Urothelium cell line (cell line): ENCODE data around the gene CTBP1.
"Not testable (repeated sequence)": the region's sequence is repeated elsewhere in the genome, so short reads cannot be mapped to it uniquely, and the experiment has no call there.

Source experiments
- DNase-seq: peaks from one replicate; pipeline ENCODE4 v3.0.0; 2011; ENCODE audit warnings: low spot score, mixed read lengths
- FAIRE-seq: peaks from 2 replicates; lab custom pipeline; 2011; peaks lifted over from hg19 to GRCh38; lab: Jason Lieb, UNC

The CTBP1 gene

DNA sequence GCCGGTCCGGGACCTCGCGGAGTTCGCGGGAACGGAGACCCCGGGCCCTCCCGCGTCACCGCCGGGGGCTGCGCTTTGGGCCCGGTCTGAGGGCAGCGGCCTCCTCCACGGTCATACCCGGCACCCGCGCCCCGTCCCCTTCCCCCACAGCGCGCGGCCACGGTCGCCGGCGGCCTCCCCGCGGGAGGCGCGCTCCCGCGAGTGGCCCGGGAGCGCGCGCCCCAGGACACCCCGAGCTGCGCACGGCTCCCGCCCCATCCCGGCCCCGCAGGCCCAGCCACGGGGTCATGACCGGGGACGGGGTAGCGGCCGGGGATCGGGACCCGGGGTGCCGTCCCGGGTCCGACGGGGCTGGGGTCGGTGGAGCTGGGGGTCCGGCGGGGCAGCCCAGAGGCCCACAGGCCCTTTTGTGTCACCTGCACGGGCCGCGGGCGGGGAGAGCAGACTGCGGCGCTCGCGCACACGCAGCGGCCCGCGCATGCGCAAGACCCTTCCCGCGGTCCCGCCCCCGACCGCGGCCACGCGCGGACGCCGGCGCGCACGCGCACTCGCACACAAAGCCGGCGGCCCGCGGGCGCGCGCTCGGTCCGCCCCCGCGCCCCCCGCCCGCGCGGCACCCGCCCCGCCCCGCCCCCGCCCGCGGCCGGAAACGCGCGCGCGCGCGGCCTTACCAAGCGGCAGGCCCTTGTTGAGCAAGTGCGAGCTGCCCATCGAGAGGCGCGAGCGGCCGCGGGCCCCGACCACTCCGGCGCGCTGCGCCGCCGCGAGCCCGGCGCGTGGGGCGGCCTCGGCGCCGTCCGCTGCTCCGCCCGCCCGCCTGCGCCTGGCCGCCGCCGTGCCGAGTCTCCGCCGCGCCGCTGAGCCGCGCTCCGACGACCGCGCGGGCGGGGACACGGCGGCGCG is at the start of gene CTBP1:
TSS of gene CTBP1 (minus strand) at position 886 of the 903 bp plus-strand sequence. CDS start 7,799 bp downstream, outside the sequence.
- FAIRE-seq: no peak
- peak; percentile 94 for DNase-seq

GRCh38 chr4:1298461-1298860 is 49.5 kb upstream of the CTBP1 start:
- no peak for FAIRE-seq
- no peak for DNase-seq

- no peak for DNase-seq
- no peak for FAIRE-seq
Observed at GRCh38 chr4:1297456-1298325, 48.8 kb upstream of the CTBP1 start.

GRCh38 chr4:1297023-1297395 is 48.1 kb upstream of the CTBP1 start:
- DNase-seq (no peak), FAIRE-seq (no peak)

- DNase-seq (no peak), FAIRE-seq (no peak)
Observed at GRCh38 chr4:1296324-1297022, 47.5 kb upstream of the CTBP1 start.

DNA sequence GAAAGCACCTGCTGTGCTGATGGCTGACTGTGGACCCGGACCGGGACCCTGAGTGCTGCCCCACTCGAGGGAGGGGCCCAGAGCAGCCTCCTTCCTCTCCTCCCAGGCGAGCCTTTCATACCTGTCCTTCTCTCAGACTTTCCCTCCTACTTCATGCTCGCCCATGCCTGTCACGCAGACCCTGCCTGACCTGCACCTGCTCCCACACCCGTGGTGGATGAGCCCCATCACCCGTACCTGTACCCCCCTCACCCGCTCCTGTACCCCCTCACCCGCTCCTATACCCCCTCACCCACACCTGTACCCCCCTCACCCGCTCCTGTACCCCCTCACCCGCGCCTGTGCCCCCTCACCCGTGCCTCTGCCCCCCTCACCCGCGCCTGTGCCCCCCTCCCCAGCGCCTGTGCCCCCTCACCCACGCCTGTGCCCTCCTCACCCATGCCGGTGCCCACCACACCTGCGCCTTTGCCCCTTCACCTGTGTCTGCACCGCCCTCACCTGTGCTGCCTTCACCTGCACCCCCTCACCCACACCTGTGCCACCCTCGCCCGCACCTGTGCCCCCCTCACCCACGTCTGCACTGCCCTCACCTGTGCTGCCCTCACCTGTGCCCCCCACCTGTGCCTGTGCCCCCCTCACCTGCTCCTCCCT is 46.6 kb upstream of the CTBP1 start:
- FAIRE-seq (no peak), DNase-seq (no peak)

DNA sequence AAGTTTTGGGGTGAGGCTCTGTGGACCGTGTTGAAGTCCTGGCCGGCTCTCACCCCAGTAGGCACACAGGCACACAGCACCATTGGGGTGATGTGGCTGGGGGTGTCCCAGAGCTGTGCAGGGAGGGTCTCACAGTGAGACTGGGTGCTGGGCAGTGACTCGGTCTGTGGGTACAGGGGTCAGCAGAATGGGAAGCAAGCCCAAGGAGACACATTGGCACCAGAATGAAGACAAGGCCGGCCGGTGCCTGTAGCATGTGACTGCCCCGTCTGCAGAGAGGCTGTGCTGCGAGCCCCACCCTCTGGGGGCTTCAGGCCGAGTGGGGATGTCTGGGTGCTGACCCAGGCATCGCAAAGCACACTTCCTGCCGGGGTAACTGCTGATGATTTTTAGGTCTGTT is 46.0 kb upstream of the CTBP1 start:
- DNase-seq (no peak), FAIRE-seq (no peak)

DNA sequence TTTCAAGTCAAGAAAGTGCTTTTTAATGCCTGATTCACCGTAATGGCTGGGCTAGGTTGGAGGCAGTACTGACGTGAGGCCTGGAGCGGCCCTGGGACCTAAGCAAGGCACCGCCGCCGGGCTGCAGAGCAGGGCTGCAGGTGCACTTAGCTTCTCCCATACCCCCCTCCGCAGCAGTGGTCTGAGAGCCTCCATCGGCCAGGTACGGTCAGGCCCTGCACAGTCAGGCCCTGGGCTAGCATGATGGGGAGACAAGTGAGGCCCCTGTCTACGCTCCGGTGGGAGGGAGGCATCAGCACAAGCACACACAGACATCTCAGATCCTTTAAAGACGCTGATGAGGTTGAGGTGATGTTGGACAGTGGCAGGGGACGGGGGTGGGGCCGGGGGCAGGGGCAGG is 45.5 kb upstream of the CTBP1 start:
- FAIRE-seq: no peak
- no peak for DNase-seq

GRCh38 chr4:1293991-1294390 is 45.1 kb upstream of the CTBP1 start:
- DNase-seq: no peak
- FAIRE-seq: no peak

DNA sequence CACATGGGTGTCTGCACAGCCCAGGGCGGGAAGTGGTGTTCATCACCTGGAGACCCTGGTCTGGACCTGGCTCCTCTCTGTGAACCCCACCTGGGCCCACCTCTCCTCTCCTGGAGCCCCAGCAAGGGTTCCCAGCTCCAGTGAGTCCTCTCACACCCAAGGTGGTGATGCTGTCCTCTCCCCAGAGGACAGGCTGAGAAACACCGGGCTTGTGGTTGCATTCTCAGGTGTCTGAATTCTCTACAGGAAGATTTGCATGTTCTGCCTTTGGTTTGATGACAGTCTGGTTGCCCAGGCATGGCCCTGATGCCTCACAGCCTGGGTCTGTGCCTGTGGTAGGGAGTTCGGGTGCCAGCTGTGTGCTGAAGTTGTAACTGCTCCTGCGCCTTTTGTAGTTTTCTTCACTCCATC is 44.6 kb upstream of the CTBP1 start:
- DNase-seq: no peak
- FAIRE-seq: no peak

GRCh38 chr4:1292703-1293011 is 43.7 kb upstream of the CTBP1 start:
- FAIRE-seq, DNase-seq: not testable (repeated sequence)

DNA sequence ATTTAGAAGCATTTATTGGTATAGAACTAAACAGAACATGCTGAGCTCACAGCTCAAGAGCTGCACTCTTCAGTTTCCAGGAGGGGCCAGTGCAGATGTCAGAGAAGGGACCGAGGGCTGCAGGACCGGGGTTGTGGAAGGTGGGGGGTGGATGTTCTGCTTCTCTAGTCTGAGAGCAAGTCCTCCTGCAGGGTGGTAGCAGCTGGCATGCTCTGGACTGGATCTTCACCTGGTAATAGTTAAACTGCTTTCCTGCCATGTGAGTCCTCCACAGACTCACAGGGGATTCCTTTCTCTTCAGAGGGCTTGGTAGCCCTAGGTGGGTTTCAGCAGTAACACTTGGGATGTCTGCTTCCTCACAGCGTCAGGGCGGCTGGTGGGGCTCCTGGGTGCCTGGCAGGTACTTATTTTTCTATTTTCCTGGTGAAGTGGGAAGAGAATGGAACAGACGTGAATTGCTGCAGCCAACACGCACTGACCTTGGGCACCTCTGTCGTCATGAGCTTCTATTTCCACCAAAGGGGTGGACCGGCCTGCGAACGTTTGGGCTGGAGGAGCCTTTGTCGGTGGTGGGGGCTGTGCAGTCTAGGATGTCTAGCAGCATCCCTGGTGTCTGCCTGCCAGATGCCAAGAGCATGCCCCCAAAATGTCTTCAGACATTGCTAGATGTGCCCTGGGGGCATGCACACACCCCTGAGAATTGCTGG is 43.2 kb upstream of the CTBP1 start:
- no peak for FAIRE-seq
- DNase-seq: no peak

- no peak for DNase-seq
- FAIRE-seq: no peak
Observed at GRCh38 chr4:1291091-1291490, 42.2 kb upstream of the CTBP1 start.

DNA sequence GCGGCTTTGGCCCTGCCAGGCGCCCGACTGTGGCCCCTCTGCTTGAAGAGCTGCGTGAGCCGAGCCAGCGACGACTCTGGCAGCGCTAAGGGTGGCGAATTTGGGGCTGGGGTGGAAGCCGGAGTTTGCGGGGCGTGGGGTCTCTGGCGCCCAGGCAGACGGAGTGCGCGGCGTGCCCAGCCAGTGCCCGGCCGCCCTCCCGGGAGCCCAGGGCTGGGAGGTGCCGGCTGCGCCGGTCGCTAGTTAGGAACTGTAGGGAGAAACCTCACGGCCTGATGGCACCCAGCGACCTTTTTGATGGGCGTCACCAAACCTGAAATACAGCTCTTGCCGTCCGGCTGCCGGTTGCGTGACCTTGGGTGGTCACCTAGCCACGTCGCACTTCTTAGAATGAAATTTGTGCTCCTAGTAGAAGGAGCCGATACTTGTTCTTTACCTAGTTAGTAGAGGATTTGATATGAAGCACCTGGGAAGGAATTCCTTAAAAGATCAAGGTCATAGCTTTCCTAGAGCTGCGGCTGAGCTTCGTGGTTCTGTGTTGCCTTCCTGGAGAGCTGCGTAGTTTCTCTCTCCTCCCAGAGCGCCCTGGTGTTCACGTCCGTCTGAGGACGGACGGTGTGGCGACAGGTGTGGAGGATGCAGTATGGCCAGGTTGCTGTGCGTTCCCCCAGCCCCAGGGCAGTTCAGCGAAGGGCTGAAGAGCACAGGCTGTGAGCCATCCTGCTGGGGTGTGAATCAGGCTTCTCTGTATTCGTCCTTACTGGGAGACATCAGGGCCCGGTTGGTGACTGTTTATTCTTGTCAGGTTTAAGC is 41.4 kb upstream of the CTBP1 start:
- FAIRE-seq: no peak
- DNase-seq: no peak

DNA sequence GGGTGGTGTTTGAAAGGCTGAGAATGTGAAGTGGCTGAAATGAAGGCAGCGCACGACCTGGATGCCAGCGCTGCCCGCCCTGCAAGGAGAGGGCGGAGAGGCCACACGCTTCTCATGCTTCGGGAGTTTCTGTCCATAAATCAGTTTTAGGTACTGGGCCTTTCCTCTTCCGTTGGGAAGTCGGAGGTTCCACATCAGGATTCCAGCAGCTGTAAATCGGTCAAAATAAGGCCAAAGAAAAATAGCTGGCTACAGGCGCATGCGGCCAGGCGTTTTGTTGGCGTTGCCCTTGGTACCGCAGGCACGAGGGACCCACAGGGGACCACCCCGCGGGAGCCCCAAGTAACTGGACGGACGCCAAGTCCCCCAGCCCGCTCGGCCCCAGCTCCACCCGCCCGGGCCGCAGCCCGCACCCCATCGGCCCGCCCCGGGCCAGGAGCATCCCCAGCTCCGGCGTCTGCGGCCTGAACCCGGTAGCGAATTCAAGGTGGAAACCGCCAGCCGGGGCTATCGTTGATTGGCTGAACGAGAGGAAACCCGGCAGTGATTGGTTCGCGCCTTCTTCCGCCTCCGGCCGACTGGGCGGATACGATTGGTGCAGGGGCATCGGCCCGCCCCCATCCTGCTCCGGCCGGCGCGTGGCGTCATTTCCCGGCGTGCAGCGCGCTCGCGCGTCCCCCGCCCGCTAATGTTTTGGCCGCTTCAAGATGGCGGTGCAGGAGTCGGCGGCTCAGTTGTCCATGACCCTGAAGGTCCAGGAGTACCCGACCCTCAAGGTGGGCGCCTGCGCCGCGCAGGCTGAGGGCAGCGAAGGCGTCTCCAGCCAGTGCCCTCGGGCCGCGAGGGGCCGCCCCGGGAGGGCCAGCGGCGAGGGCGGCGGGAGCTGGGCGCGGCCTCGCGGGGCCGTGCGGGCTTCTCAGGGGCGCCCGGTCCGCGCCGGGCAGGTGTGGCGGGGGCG is 40.6 kb upstream of the CTBP1 start, which contains the start of gene MAEA:
TSS of gene MAEA (plus strand) at position 685 of the 958 bp plus-strand sequence. CDS start at position 708, 23 bp downstream.
- DNase-seq (peak; percentile 98), FAIRE-seq (no peak)

DNA sequence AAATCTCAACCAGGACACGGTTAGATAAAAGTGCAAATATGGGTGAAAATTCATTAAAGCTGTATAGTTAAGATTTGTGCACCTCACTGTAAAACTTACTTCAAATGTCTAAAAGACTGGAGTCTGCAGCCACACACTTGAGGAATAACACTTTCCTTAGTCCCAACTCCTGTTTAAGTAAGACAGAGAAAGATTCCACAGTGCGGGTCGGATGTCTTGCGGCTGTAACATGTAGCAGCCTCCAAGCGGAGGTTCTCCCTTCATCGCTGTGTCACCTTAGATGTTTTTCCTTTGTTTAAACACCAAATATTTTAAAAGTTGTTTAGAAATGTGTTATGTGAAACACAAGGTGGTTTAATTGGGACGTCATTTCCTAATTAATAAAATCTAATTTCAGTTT is 39.9 kb upstream of the CTBP1 start:
- FAIRE-seq (no peak), DNase-seq (no peak)

GRCh38 chr4:1285790-1286553 is 37.0 kb upstream of the CTBP1 start:
- peak; percentile 11 for DNase-seq
- FAIRE-seq: no peak
